CD4-positive, alpha-beta T cell treated with Interleukin-15 for 4 hours (primary cell): ENCODE results near the gene CCDC7.
A peak's percentile ranks its signal among the peaks of the same experiment; 100 is the strongest.
"Not testable (repeated sequence)": the region's sequence is repeated elsewhere in the genome, so short reads cannot be mapped to it uniquely, and the experiment has no call there.

ENCODE experiments used
- DNase-seq: peaks from one replicate; pipeline ENCODE4 v3.0.0-alpha.2; 2020; ENCODE audit warnings: low spot score

Gene CCDC7

DNA sequence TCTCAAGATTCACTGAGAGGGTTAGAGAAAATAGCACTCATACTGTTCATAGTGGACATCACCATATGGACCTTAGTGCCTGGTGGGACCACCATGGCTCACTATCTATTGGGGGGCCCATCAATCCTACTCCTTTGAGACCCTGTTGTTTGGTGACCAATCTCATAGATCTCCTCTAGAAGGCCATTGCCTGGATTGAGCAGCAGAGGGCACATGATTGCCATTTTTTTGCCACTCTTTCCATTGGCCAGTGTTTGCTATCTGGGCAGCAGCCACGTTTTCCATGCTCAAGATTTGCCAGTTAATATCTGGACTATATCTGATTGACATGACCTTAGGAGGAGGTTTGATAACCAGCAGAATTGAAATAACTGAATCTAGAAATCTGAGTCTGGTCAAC, 267.6 kb downstream of the CCDC7 start:
- DNase-seq = no peak

DNA sequence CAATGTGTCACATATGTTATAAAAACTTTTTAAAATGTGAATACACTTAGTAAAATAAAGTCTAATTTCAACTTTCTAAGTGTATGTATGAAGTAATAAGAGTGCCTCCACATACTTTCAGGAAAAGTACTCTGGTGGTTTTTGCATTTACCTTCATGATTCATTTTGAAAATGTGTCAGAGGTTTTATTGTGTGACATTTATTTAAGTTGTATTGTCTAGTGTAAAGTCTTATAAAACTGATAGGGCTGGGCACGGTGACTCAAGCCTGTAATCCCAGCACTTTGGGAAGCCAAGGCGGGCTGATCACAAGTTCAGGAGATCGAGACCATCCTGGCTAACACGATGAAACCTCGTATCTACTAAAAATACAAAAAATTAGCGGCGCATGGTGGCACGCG, 285.6 kb downstream of the CCDC7 start:
- no peak for DNase-seq

DNA sequence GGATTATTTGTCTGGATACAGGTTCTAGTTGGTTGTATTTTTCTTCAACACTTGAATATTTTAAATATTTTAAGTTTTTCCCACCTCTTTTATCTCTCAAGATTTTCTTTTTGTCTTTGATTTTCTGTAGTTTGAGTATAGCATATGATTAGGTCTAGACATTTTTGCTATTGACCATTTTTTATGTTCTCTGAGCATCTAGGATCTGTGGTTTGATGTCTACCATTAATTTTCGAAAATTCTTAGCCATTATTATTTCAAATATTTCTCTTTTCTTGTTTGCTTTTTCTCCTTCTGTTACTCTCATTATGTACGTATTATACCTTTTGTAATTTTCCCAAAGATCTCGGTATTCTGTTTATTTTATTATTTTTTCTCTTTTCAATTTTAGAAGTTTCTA, 293.0 kb downstream of the CCDC7 start:
- no peak for DNase-seq

DNA sequence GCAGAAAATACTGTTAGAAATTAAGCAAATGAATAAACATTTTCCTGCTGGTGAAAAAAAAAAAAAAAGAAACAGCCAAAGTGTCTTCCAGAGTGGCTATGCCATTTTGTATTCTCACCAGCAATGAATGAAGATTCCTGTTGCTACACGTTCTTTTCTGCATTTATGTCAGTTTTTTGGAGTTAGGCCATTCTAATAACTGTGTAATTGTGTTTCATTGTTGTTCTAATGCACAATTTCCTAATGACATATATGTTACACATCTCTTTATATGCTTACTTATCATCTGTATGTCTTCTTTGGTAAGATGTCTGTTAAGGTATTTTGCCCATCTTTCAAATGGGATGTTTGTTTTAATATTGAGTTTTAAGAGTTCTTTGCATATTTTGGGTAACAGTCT, 298.4 kb downstream of the CCDC7 start:
- DNase-seq = no peak

DNA sequence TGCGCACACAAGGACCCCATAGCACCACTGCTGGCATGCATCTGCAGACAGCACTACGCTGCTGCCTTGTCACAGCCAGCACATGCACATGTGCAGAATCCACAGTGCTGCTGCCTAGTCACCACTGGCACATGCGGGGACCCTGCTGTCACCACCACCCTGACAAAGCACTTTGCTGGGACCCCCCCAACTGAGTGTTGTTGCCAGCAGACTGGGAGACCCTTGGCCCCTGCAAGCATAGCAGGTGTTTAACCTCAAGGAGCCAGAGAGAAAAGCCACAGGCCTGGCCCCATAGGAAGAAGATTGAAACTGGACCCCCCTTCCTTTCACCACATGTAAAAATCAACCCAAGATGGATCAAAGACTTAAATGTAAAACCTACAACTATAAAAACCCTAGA, 300.9 kb downstream of the CCDC7 start:
- DNase-seq = no peak

DNA sequence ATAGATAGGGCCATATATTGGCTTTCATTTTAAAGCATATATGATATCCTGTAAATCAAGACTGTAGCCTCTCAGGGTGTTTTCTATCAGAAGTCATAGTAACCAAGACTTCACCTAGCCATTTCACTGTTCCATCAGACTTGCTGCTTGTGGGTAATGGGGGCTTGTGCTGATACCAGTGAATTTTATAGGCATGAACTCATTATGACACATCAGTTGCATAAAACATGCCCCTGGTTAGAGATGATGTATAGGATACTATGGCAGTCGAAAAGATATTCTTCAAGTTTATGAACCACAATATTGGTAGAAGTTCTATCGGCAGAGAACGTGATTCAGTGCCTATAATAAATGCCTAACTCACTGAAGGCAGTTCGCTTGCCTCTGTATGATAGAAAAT, 305.6 kb downstream of the CCDC7 start:
- no peak for DNase-seq

DNA sequence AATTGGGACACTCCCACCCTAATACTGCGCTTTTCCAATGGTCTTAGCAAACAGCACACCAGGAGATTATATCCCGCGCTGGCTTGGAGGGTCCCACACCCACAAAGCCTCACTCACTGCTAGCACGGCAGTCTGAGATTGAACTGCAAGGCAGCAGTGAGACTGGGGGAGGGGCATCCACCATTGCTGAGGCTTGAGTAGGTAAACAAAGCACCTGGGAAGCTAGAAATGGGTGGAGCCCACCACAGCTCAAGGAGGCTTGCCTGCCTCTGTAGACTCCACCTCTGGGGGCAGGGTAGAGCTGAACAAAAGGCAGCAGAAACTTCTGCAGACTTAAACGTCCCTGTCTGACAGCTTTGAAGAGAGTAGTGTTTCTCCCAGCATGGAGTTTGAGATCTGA, 309.0 kb downstream of the CCDC7 start:
- DNase-seq = not testable (repeated sequence)

DNA sequence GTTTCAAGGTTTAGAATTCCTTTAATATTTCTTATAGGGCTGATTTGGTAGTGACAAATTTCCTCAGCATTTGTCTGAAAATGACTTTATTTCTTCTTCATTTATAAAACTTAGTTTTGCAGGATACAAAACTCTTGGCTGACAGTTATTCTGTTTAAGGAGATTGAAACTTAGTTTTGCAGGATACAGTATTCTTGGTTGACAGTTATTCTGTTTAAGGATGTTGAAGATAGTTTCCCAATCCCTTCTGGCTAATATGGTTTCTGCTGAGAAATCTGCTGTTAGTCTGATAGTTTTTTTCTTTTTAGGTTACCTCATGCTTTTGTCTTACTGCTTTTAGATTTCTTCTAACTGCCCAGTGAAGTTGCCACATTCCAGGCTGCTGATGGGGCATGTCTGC, 325.3 kb downstream of the CCDC7 start:
- no peak for DNase-seq

DNA sequence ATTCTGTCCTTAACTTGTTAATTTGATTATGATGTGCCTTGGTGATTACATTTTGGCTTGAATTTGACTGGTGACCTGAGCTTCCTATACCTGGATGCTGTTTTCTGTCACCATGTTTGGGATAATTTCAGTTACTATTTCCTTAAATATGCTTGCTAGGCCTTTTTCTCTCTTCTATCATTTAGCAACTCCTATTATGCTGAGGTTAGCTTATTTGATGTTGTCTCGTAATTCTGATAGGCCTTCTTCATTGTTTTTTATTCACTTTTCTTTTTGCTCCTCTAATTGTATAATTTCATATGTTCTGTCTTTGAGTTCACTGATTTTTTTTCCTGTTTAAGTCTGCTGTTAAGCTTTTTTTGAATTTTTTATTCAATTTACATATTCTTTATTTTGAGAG, 327.2 kb downstream of the CCDC7 start:
- DNase-seq = no peak

DNA sequence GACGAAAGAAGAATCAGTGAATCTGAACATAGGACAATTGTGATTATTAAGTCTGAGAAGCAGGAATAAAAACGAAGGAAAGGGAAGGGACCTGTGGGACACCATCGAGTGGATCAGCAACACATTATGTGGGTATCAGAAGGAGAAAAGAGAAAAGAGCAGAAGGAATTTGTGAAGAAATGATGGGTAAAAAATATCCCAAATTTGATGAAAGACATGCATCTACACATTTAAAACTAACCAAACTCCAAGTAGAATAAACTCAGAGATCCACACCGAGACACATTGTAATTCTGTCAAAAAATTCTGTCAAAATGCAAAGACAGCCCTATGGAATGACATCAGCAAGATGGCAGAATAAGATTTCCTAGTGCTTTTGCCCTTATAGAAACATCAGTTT, 341.0 kb downstream of the CCDC7 start:
- no peak for DNase-seq

DNA sequence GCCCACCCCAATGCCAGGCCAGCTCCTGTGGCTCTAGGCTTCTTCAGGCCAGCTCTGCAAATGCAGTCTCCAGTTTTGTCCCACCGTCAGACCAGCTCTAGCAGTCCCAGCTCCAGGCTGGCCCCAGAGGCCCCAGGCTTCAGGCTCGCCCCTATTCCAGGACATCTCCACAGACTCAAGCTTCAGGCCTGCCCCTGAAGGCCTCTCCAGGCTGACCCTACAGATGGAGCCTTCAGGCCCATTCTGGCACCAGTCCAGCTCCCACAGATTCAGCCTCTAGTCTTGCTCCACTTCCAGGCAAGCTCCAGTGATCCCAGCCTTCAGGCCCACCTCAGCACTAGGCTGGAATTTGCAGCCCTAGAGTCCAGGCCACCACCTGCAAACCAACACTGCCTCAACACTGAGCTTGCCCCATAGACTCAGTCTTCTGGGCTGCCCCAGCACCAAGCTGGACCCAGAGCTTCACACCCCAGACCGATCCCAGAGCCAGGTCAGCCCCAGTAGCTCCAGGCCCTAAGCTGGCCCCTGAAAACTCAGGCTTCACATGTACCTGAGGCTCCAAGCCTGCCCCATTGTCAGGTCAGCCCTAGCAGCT, 341.8 kb downstream of the CCDC7 start:
- DNase-seq = no peak

DNA sequence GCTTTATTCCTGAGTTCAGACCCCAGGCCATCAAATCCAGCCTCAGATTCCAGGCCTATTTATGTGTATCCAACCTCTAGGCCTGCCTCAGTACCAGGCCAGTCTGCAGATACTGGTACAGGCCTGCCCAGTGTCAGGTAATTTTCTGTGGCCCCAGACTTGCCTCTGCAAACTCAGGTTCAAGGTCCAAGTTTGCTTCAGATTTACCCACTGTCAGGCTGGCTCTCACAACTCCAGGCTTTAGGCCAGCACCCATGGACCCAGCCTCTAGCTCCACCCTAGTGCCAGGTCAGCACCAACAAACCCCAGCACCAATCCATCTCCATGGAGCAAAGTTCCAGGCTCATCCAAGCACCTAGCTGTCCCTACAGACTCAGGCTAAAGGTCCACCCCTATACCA, 342.4 kb downstream of the CCDC7 start:
- DNase-seq = no peak

DNA sequence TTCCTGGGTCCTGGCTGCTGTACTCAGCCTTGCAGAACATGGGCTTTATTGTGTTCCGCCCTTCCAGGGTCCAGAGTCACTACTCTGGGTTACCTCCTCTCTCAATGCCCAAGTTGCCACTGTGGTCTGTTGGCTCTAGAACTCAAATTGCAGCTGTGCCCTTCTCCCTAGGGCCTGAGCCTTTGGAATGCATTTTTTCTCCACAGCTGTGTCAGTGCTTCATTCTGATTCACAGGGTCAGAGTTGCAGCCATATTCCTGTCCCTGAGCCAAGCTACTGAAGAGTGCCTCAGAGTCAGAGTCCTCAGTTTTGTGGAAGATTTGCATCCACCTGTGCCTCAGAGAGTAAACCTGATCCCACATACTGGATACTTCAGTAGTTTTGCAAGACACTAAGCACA, 344.5 kb downstream of the CCDC7 start:
- DNase-seq = no peak

DNA sequence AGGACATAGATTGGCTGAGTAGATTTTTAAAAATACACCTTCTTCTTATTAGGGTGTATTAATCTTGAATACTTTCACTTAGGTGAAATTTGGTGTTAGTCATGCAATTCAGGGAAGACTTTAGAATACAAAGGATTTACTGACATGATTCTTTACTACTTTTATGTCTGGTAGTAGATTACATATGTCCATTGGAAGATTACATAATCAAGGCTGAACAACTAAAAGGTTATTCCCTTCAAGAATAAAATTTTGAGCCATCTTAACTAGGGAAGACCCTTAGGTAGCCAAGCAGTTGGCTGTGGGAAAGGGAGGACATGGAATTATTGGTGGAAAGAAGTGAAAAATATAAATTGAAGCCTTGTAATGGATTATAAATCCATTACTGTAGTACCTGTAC, 347.1 kb downstream of the CCDC7 start:
- DNase-seq = no peak

DNA sequence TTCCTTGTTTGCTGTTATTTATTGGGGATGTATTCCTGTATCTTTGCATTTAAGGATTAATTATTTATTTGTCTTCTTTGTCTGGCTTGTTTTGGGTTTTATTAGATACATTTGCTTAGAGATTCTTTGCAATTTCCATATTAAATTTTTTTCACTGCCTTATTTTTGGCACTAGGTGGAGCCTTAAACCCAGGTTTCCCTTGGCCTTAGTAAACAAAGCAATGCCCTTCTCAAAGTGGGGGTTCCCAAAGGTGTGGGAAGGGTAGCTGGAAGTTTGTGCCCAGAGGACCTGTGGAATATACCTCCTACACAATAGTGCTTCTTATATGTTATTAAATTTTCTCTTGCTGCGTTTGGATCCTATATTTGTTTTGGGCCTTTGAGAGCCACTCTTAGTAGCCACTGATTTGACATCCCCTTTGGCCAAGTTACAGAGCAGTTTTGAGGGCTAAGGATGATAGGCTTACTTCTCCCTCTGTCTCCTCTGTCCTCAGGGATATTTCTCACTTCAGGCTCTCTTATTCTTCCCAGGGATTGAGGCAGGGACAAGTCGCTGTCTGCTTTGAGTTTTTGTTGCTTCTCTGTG, 349.8 kb downstream of the CCDC7 start:
- peak; percentile 53 for DNase-seq

DNA sequence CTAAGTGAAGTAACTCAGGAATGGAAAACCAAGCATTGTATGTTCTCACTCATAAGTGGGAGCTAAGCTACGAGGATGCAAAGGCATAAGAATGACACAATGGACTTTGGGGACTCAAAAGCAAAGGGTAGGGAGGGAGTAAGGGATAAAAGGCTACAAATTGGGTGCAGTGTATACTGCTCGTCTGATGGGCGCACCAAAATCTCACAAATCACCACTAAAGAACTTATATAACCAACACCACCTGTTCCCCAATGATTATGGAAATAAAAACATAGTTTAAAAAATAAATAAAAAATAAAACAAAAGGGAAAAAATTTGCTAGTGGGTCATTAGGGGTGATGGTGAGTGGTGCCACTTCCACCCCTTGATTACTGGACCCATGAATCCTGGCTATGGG, 351.5 kb downstream of the CCDC7 start:
- not testable (repeated sequence) for DNase-seq

DNA sequence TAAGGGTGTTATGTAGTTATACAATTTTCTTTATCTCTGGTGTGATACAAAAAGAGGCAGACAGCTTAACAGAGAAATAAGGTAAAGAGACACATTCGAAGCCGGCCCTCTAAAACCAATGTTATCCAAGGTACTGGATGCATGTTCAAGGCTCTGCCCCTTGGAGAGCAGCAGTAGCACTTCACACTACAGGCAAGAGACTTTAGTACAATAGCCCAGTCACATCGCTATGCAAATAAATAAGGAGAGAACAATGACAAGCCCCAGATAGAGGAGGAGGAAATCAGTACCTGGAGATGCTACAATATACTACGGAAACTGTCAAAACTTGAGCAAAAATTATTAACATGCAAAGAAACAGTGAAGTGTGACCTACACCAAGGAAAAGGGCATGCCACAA, 401.0 kb downstream of the CCDC7 start:
- DNase-seq = no peak

DNA sequence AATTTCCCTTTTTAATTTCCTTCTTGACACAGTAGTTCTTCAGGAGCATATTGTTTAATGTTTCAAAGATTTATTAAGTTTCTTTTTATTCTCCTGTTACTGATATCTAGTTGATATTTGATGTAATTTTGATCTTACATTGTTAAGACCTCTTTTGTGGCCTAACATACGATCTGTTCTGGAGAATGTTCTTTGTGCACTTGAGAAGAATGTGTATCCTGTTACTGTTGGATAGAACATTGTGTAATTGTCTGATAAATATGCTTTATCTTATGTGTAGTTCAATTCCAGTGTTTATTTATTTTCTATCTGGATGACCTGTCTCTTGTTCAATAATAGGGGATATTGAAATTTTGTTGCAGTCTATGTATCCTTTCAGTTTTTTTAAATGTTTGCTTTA, 405.4 kb downstream of the CCDC7 start:
- DNase-seq = no peak

DNA sequence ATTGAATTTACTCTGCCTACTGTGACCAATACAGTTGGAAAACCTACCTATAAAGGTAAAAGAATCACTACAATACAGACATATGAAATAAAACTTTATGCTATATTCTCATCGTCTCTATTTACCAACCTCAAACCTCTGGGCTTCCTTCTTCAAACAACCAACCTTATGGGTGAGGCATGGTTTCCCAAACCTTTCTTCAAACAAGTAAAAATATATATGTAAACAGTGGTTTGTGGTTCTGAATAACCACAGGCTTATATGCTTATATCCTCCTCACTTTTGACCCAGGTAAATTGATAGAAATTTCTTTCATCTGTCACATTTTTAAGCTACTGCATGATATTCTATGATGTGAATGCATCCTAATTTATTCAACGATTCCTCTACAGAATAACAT, 408.5 kb downstream of the CCDC7 start:
- no peak for DNase-seq

DNA sequence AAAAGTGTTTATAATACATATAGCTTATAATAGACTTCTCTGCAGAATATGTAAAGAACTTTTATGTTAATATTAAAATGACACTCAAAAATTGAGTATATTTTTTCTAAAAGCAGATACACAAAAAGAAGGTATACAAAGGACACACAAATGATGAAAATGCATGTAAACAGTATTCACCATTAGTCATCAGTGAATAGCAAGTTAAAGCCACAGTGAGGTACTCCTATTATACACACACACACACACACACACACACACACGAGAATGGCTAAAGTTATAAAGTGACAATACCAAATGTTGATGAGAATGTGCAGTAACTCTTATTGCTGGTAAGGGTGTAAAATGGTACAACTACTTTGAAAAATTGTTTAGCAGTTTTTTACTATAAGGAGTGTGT, 419.2 kb downstream of the CCDC7 start:
- no peak for DNase-seq

DNA sequence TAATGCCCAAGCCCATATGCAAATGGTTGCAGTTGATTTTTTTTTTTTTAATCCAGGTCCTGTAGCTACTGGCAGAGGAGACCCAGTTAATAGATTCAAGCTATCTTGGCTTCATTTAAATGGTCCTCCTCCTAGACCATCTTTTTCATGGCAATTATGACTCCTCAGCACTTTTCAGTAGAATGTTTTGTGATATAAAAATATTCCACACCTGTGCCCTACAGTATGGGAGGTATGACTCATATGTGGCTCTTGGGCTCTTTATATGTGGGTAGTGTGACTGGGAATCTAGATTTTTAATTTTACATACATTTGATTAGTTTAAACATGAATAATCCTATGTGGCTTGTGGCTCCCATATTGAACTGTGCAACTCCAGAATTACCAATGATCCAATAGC, 432.0 kb downstream of the CCDC7 start:
- no peak for DNase-seq

DNA sequence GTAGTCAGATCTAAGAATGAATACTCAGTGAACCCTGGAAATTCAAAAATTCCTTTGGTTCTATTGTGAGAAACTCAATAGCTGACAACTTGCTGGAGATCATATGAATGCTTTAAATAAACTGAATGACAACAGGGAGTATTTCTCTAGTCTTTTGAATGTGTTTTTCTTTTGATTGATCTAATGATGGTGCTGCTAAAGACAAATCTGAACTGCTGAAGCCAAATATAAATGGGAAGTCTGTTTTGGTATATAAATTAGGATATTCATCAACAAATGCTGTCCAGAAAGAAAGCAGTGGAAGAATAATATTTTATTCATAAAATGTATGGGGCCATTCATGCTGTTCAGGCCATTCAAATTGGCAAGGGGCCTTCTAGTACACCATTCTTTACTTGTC, 432.7 kb downstream of the CCDC7 start:
- DNase-seq = no peak

DNA sequence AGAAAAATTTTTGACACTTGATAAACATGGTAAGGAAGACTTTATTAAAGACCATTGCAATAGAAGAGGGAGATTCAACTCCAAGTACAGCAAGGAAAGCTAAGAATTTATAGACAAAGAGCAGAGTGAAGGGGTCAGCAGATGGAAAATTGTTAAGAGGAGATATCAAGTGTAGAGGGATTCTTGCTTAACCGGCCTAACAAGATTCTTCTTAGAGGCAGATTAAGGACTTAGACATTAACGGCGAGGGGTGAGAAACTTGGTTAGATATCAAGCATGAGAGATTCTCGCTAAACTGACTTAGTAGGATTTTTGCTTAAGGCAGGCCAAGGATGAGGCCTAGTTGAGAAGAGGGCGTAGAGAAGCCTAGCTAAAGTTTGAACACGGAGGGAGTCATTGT, 436.1 kb downstream of the CCDC7 start:
- DNase-seq = no peak

DNA sequence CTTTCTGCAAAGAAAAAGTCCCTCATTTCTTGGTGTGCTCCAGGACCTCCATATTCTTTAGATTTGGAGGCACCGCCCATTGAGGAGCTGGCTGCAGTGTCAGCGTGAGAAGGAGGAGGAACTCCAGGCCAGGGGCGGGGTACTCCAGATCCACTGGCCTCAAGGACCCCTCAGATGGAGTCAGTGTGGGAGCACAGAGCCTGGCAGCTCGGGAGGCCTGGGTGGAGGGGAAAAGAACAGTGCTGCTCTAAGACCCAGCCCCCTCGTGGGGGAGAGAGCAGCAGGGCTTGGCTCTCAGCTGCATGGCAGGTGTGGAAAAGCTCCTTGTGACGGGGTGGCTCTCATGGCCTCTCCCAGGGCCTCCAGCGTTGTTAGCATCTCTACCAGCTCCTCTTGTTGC, 441.5 kb downstream of the CCDC7 start:
- DNase-seq = no peak
